Mesenchymal stem cell (in vitro differentiated cells and primary cell): ENCODE measurements around the gene SORL1.

Experiments used
- DNase-seq: peaks from one replicate; pipeline ENCODE4 v3.0.0-alpha.2; 2013
- H2AFZ ChIP-seq: one replicate; pipeline ENCODE4 v1.6.1; 2013; ENCODE audit warnings: low read depth, mild to moderate bottlenecking, control low read depth, inconsistent platforms, low read length, moderate library complexity
- H2AK5ac ChIP-seq: 2 replicates; pipeline ENCODE4 v1.6.1; 2013; ENCODE audit warnings: low read length, moderate library complexity, mild to moderate bottlenecking, inconsistent platforms; ENCODE audit not compliant: severe bottlenecking
- H2BK120ac ChIP-seq: one replicate; pipeline ENCODE4 v1.6.1; 2013; ENCODE audit warnings: low read depth, mild to moderate bottlenecking, inconsistent platforms, low read length, moderate library complexity
- H2BK12ac ChIP-seq, 2 experiments: one replicate each; pipeline ENCODE4 v1.6.1; 2013; ENCODE audit warnings: inconsistent platforms in 2 of 2, low read length in 2 of 2, mild to moderate bottlenecking in 2 of 2, moderate library complexity in 2 of 2, control low read depth in 1 of 2
- H2BK15ac ChIP-seq: one replicate; pipeline ENCODE4 v1.6.1; 2013; ENCODE audit warnings: mild to moderate bottlenecking, low read depth, inconsistent platforms; ENCODE audit not compliant: poor library complexity, severe bottlenecking
- H2BK5ac ChIP-seq: 2 replicates; pipeline ENCODE4 v1.6.1; 2013; ENCODE audit warnings: low read depth, mild to moderate bottlenecking, low read length, control low read depth, inconsistent platforms; ENCODE audit not compliant: poor library complexity, severe bottlenecking
- H3K14ac ChIP-seq, 2 experiments: one replicate each; pipeline ENCODE4 v1.6.1; 2013; ENCODE audit warnings: inconsistent platforms in 2 of 2, low read length in 2 of 2, control low read depth in 1 of 2, mild to moderate bottlenecking in 1 of 2, moderate library complexity in 1 of 2
- H3K18ac ChIP-seq, 2 experiments: one replicate each; pipeline ENCODE4 v1.6.1; 2013; ENCODE audit warnings: inconsistent platforms in 2 of 2, low read length in 2 of 2, control low read depth in 1 of 2, low read depth in 1 of 2, mild to moderate bottlenecking in 1 of 2
- H3K23ac ChIP-seq, 2 experiments: one replicate each; pipeline ENCODE4 v1.6.1; 2013; ENCODE audit warnings: inconsistent platforms in 2 of 2, low read length in 2 of 2, mild to moderate bottlenecking in 2 of 2, moderate library complexity in 2 of 2, control low read depth in 1 of 2
- H3K27ac ChIP-seq: 2 replicates; pipeline ENCODE4 v1.5.1; 2013; ENCODE audit warnings: mild to moderate bottlenecking, moderate library complexity, low read length, control low read depth, inconsistent platforms; ENCODE audit not compliant: poor library complexity, severe bottlenecking
- H3K27me3 ChIP-seq, 2 experiments: 2 replicates each; pipeline versions ENCODE4 v1.6.1 to v1.7.0; 2013; ENCODE audit warnings: low read length in 2 of 2, mild to moderate bottlenecking in 2 of 2, moderate library complexity in 2 of 2, control low read depth in 1 of 2, inconsistent platforms in 1 of 2; ENCODE audit not compliant: control insufficient read depth in 1 of 2, insufficient read depth in 1 of 2
- H3K36me3 ChIP-seq, 2 experiments: 2 replicates each; pipeline versions ENCODE4 v1.6.1 to v1.7.0; 2013; ENCODE audit warnings: low read length in 2 of 2, control low read depth in 1 of 2, inconsistent platforms in 1 of 2, low read depth in 1 of 2, mild to moderate bottlenecking in 1 of 2; ENCODE audit not compliant: insufficient read depth in 2 of 2, control insufficient read depth in 1 of 2
- H3K4ac ChIP-seq, 2 experiments: one replicate each; pipeline ENCODE4 v1.6.1; 2013; ENCODE audit warnings: inconsistent platforms in 2 of 2, low read length in 2 of 2, mild to moderate bottlenecking in 2 of 2, moderate library complexity in 2 of 2, control low read depth in 1 of 2, low read depth in 1 of 2
- H3K4me1 ChIP-seq: 2 replicates; pipeline ENCODE4 v1.6.1; 2013; ENCODE audit warnings: low read depth, low read length, control low read depth; ENCODE audit not compliant: control insufficient read depth, insufficient read depth
- H3K4me2 ChIP-seq: 2 replicates; pipeline ENCODE4 v1.6.1; 2013; ENCODE audit warnings: low read length, mild to moderate bottlenecking, inconsistent platforms; ENCODE audit not compliant: poor library complexity, severe bottlenecking
- H3K4me3 ChIP-seq, 2 experiments: 2 replicates each; pipeline versions ENCODE4 v1.5.1 to v1.7.0; 2013; ENCODE audit warnings: low read length in 2 of 2, mild to moderate bottlenecking in 2 of 2, control low read depth in 1 of 2, low read depth in 1 of 2; ENCODE audit not compliant: insufficient read depth in 1 of 2
- H3K79me1 ChIP-seq: replicated peaks from 2 replicates; pipeline ENCODE4 v1.6.1; 2013; ENCODE audit warnings: mild to moderate bottlenecking, control low read depth, low read length, inconsistent platforms; ENCODE audit not compliant: poor library complexity, severe bottlenecking
- H3K9ac ChIP-seq: 2 replicates; pipeline ENCODE4 v1.7.0; 2013; ENCODE audit warnings: mild to moderate bottlenecking, low read length, moderate library complexity
- H3K9me3 ChIP-seq: 2 replicates; pipeline ENCODE4 v1.7.0; 2013; ENCODE audit warnings: mild to moderate bottlenecking, low read length; ENCODE audit not compliant: control insufficient read depth
- H4K8ac ChIP-seq: one replicate; pipeline ENCODE4 v1.6.1; 2013; ENCODE audit warnings: inconsistent platforms, mild to moderate bottlenecking, low read length, moderate library complexity
- H4K91ac ChIP-seq: one replicate; pipeline ENCODE4 v1.6.1; 2013; ENCODE audit warnings: mild to moderate bottlenecking, low read length, inconsistent platforms
- WGBS: methylation state at CpG from one replicate; pipeline ENCODE4 v1.1.7; 2013; ENCODE audit warnings: mixed read lengths; 5-methylcytosine and 5-hydroxymethylcytosine counted together

SORL1 gene

GRCh38 chr11:121563900-121564822 lies 112.0 kb downstream of the SORL1 start:
- Histone ChIP-seq H3K4me1 (no peaks in the 10 kb centered on the region), H2AK5ac (no peak overlapping the region), H3K79me1 (no peaks in the 10 kb centered on the region), H2BK5ac (no peak overlapping the region), H2BK12ac (no peak overlapping the region), H3K27me3 (peaks cover 0 to 62% of the 10 kb centered on the region in 2 experiments), H3K23ac (no peak overlapping the region), H2BK15ac (no peak overlapping the region), H2BK120ac (no peak overlapping the region), H4K91ac (no peak overlapping the region), H3K27ac (no peak overlapping the region), H4K8ac (no peak overlapping the region), H3K18ac (no peak overlapping the region), H3K4ac (no peak overlapping the region), H3K4me3 (no peak overlapping the region), H2AFZ (no peak overlapping the region), H3K14ac (no peak overlapping the region), H3K9me3 (no peaks in the 10 kb centered on the region), H3K4me2 (no peak overlapping the region), H3K9ac (no peak overlapping the region), H3K36me3 (no peaks in the 10 kb centered on the region)
- no peak for DNase-seq
- 87% methylated on average over 7 of the region's 8 CpGs for WGBS

DNA sequence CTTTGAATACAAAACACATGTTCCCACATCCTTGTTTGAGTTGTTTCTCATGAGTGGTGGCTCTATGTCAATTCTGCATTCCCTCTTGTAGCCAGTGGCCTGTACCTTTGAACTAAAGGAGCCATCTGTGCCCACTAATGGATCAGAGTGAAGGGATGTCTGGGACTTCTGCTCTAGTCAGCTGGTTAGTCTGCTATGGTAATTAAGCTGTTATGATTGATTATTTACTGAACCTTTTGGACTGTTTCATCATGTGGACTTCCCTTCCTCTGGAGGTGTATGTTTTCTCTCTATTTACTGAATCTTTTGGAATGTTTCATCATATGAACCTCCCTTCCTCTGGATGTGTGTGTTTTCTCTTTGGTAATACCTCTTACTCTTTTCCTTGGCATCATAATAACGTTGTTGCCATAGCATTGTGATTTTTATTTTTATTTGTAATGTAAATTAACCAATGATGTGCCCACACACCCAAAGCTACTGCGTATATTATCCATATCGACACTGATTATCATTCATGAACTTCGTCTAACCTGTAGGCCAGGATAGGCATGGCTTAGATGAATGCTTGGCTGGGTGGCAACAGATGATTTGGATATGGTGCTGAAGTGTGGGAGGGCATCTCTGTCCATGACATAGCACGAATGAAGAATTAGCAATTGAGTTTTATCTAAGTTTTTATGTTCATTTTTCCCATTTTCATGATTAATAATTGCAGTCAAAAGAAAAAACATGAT lies 113.0 kb downstream of the SORL1 start:
- H2BK5ac ChIP-seq = no peak overlapping the region
- 100% methylated on average over 1 of the region's 5 CpGs for WGBS
- no peaks in the 10 kb centered on the region for H3K79me1 ChIP-seq

DNA sequence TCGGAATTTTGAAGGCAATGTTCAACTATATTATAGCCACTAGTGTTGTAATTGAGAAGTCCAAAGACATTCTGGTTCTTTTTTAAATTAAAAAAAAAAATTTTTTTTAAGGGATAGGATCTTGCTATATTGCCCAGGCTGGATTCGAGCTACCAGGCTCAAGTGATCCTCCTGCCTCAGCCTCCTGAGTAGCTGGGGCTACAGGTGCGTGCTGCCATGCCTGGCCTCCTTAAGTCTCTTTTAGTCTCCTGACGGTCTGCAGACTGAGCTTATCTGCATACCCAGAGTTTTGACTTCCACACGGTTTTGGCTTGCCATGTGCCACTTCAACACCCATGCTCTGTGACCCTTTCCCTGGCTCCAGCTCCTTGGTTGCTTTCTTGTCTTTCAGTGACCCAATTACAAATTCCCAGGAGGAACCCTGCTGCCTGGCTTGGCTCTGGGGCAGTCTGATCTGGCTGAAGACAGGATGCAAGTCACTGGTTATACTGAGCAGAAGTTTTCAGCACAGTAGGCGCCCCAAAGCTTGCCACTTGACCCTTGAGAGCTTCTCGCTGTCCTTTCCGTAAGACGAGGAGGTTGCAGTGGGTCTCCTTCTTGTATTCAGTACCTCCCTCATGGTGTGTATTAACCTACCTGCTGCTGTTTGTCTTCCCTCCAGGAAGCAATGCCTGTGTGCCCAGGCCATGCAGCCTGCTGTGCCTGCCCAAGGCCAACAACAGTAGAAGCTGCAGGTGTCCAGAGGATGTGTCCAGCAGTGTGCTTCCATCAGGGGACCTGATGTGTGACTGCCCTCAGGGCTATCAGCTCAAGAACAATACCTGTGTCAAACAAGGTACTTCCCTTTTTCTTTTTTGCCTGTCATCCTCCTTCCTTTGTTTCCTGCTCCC lies 114.4 kb downstream of the SORL1 start:
- H4K8ac ChIP-seq = no peak overlapping the region
- no peak overlapping the region for H3K4me3 ChIP-seq
- no peaks in the 10 kb centered on the region for H3K9me3 ChIP-seq
- no peak overlapping the region for H2BK15ac ChIP-seq
- no peak overlapping the region for H3K27ac ChIP-seq
- H3K4me1 ChIP-seq = no peaks in the 10 kb centered on the region
- H4K91ac ChIP-seq = no peak overlapping the region
- no peak overlapping the region for H2AFZ ChIP-seq
- H3K23ac ChIP-seq = no peak overlapping the region
- H2BK5ac ChIP-seq = no peak overlapping the region
- H3K18ac ChIP-seq = no peak overlapping the region
- no peak overlapping the region for H3K4ac ChIP-seq
- peaks cover 0 to 43% of the 10 kb centered on the region in 2 experiments for H3K27me3 ChIP-seq
- WGBS = 84% methylated on average over 8 of the region's 9 CpGs
- H3K14ac ChIP-seq = no peak overlapping the region
- H3K4me2 ChIP-seq = no peak overlapping the region
- DNase-seq = no peak
- H2BK120ac ChIP-seq = no peak overlapping the region
- no peak overlapping the region for H2AK5ac ChIP-seq
- no peak overlapping the region for H2BK12ac ChIP-seq
- no peak overlapping the region for H3K9ac ChIP-seq
- no peaks in the 10 kb centered on the region for H3K79me1 ChIP-seq
- no peaks in the 10 kb centered on the region for H3K36me3 ChIP-seq

More for the DNA sequence above, 113.0 kb downstream of the SORL1 start:
- H4K8ac ChIP-seq = no peak overlapping the region
- H2BK120ac ChIP-seq = no peak overlapping the region
- no peak overlapping the region for H3K18ac ChIP-seq
- H3K14ac ChIP-seq = no peak overlapping the region
- H3K4me3 ChIP-seq = no peak overlapping the region
- no peak overlapping the region for H4K91ac ChIP-seq
- H3K9ac ChIP-seq = no peak overlapping the region
- no peak overlapping the region for H2BK12ac ChIP-seq
- DNase-seq = no peak
- H3K27me3 ChIP-seq = peaks cover 0 to 53% of the 10 kb centered on the region in 2 experiments
- no peaks in the 10 kb centered on the region for H3K4me1 ChIP-seq
- H2AFZ ChIP-seq = no peak overlapping the region
- no peak overlapping the region for H3K4me2 ChIP-seq
- no peak overlapping the region for H3K4ac ChIP-seq
- H3K9me3 ChIP-seq = no peaks in the 10 kb centered on the region
- H3K36me3 ChIP-seq = no peaks in the 10 kb centered on the region
- no peak overlapping the region for H3K27ac ChIP-seq
- no peak overlapping the region for H2AK5ac ChIP-seq
- H2BK15ac ChIP-seq = no peak overlapping the region
- no peak overlapping the region for H3K23ac ChIP-seq
